CD4-positive, alpha-beta T cell (primary cell): Measurements from ENCODE around the gene ACVR1B. TPM values are rescaled to one million over a fixed set of nuclear protein-coding genes. Genes with fewer than 3 reads are reported as not detected.

ENCODE experiments used
- ATAC-seq: fragments of 200-7000 bp; cut with Tn5 transposase; one replicate; pipeline ENCODE4 v1.10.0; 2022; ENCODE audit warnings: mild to moderate bottlenecking; ENCODE audit not compliant: poor library complexity
- CTCF ChIA-PET: fragments of 350-600 bp; sonication (Branson Sonifier 250); formaldehyde crosslinking; loops from one replicate; lab custom pipeline; 2021; ENCODE audit warnings: antibody characterized with exemption, inconsistent platforms; lab: Charles Lee
- POLR2A ChIA-PET: fragments of 350-600 bp; sonication (Branson Sonifier 250); formaldehyde crosslinking; loops from one replicate; lab custom pipeline; 2021; ENCODE audit warnings: antibody characterized with exemption, inconsistent platforms; lab: Charles Lee
- DNase-seq, 14 experiments: peaks; one replicate each; pipeline ENCODE4 v3.0.0-alpha.2; 2013 to 2020; ENCODE audit warnings: mixed read lengths in 2 of 14
- H3K27ac ChIP-seq, 2 donors: one replicate each; pipeline versions ENCODE4 v1.5.1 to v1.7.0; 2013; ENCODE audit warnings: low read length in 2 of 2, low read depth in 1 of 2, mild to moderate bottlenecking in 1 of 2
- H3K27me3 ChIP-seq, 2 experiments: 1 replicate in 1 of 2; 2 replicates in 1 of 2; pipeline versions ENCODE4 v1.6.1 to v1.7.0; 2013; ENCODE audit warnings: low read length in 2 of 2, control low read depth in 1 of 2, mild to moderate bottlenecking in 1 of 2, moderate library complexity in 1 of 2; ENCODE audit not compliant: insufficient read depth in 2 of 2, control insufficient read depth in 1 of 2
- H3K36me3 ChIP-seq: one replicate; pipeline ENCODE4 v1.6.1; 2013; ENCODE audit warnings: low read length, control low read depth; ENCODE audit not compliant: insufficient read depth
- H3K4me1 ChIP-seq: one replicate; pipeline ENCODE4 v1.6.1; 2013; ENCODE audit warnings: low read length, control low read depth; ENCODE audit not compliant: insufficient read depth
- H3K4me3 ChIP-seq: one replicate; pipeline ENCODE4 v1.5.1; 2013; ENCODE audit warnings: mild to moderate bottlenecking, low read length, moderate library complexity
- H3K9me3 ChIP-seq, 2 experiments: 1 replicate in 1 of 2; 2 replicates in 1 of 2; pipeline versions ENCODE4 v1.6.1 to v1.7.0; 2013; ENCODE audit warnings: low read length in 2 of 2, mild to moderate bottlenecking in 2 of 2, control low read depth in 1 of 2, moderate library complexity in 1 of 2; ENCODE audit not compliant: control insufficient read depth in 1 of 2, insufficient read depth in 1 of 2
- H3K27ac Mint-ChIP-seq: one replicate; pipeline ENCODE4 v1.8.0; 2020; ENCODE audit warnings: mixed read lengths
- H3K27me3 Mint-ChIP-seq: one replicate; pipeline ENCODE4 v1.8.0; 2021; ENCODE audit warnings: mixed read lengths
- H3K36me3 Mint-ChIP-seq: one replicate; pipeline ENCODE4 v1.8.0; 2021; ENCODE audit warnings: low read depth, mixed read lengths
- H3K4me1 Mint-ChIP-seq: one replicate; pipeline ENCODE4 v1.8.0; 2021; ENCODE audit warnings: low read depth, mixed read lengths
- H3K4me3 Mint-ChIP-seq: one replicate; pipeline ENCODE4 v1.8.0; 2020; ENCODE audit warnings: mild to moderate bottlenecking, mixed read lengths
- H3K9me3 Mint-ChIP-seq: one replicate; pipeline ENCODE4 v1.8.0; 2020; ENCODE audit warnings: mixed read lengths
- intact Hi-C, 2 experiments: fragments of 100-400 bp; cut with DNase I in 1 of 2; cut with micrococcal nuclease in 1 of 2; formaldehyde crosslinking; loops; one replicate each; pipeline versions ENCODE4 v1.15.1 to v1.9.0; 2023 to 2025; cut with DNase I, micrococcal nuclease
- total RNA-seq, 174 experiments: library from RNA in 2 of 174; stranded (reverse) in 2 of 174; gene quantifications; one replicate each; pipeline ENCODE4 v1.2.3 and lab custom pipeline; 2021 to 2026
- TF ChIP-seq, protein P1 (sequence below): fragments of 200-600 bp; IDR thresholded peaks from one replicate; pipeline ENCODE4 v1.8.0; 2022; ENCODE audit warnings: antibody characterized with exemption, mild to moderate bottlenecking

ACVR1B gene
- total RNA-seq, 2 experiments from 2014 or later = 14.2 to 14.5 TPM

DNA sequence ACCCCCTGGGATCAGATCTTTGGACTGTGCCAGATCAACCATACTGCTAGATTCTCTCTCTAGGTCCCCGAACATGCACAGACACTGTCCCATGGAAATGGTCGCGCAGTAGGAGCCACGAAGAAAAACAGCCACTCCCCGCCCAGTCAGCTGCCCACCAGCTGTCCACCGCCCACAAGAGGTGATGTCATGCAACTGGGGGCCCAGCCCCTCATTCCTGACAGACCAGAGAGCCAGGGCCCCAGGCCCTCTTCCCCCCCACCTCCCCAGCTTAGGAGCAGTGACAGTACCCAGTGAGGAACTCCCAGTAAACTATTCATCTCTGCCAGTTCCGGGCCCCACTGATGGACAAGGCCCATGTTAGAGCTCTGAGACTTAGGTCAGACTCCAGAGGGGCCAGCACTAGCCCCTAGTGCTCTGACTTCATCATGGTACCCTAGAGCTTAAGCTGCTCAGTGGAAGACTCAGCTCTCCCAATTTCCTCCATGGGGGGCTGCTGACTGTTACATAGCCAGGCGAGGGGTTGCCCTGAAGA is 51.6 kb downstream of the ACVR1B start:
- no peaks in the 10 kb centered on the region for H3K9me3 ChIP-seq
- H3K36me3 ChIP-seq = no peaks in the 10 kb centered on the region
- TF ChIP-seq, protein P1, sequence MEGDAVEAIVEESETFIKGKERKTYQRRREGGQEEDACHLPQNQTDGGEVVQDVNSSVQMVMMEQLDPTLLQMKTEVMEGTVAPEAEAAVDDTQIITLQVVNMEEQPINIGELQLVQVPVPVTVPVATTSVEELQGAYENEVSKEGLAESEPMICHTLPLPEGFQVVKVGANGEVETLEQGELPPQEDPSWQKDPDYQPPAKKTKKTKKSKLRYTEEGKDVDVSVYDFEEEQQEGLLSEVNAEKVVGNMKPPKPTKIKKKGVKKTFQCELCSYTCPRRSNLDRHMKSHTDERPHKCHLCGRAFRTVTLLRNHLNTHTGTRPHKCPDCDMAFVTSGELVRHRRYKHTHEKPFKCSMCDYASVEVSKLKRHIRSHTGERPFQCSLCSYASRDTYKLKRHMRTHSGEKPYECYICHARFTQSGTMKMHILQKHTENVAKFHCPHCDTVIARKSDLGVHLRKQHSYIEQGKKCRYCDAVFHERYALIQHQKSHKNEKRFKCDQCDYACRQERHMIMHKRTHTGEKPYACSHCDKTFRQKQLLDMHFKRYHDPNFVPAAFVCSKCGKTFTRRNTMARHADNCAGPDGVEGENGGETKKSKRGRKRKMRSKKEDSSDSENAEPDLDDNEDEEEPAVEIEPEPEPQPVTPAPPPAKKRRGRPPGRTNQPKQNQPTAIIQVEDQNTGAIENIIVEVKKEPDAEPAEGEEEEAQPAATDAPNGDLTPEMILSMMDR = no peak
- intact Hi-C loops = no loop called here
- DNase-seq (no peak), ATAC-seq (no peak)
- ChIA-PET POLR2A (interaction anchor here (2.2 kb wide), 1 partner anchor 23 kb away, joined by 8 read pairs; no protein-coding TSS in a partner anchor), CTCF (interaction anchor here (1.0 to 10.8 kb wide), 9 partner anchors 9 to 82 kb away, joined by 3 to 184 read pairs (median 3); partner anchors contain the start of genes ATG101 and NR4A1)
- H3K27me3 Mint-ChIP-seq = no peaks in the 10 kb centered on the region
- peaks cover 7% of the 10 kb centered on the region for H3K36me3 Mint-ChIP-seq
- peaks cover 20% of the 10 kb centered on the region for H3K4me1 ChIP-seq
- H3K27me3 ChIP-seq = no peaks in the 10 kb centered on the region
- no peak overlapping the region for H3K27ac ChIP-seq
- no peaks in the 10 kb centered on the region for H3K9me3 Mint-ChIP-seq
- H3K4me3 Mint-ChIP-seq = peak overlapping the region; percentile 15
- H3K4me3 ChIP-seq = no peak overlapping the region
- peak overlapping the region; percentile 49 for H3K27ac Mint-ChIP-seq
- peaks cover 13% of the 10 kb centered on the region for H3K4me1 Mint-ChIP-seq

DNA sequence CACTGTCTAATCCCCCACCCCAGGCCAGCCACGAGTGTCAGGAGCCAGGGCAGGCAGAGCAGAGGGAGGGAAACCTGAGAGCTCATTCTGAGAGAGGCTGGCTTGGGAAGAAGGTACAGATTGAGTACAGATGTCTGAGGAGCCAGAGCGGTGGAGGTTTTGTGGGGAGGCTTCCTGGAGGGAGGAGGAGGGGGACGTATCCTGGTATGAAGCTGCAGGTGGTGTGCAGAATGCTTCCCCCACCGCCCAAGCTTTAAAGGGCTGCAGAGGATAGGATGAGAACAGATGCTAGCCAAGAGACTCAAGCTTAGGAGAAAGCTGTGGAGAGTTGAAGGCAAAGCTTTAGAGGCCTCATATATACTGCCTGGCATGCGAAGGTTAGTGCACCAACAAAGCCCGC is 52.1 kb downstream of the ACVR1B start:
- ChIA-PET CTCF (interaction anchor here (1.0 to 10.8 kb wide), 10 partner anchors 9 to 81 kb away, joined by 3 to 184 read pairs (median 3); partner anchors contain the start of genes ATG101 and NR4A1), POLR2A (interaction anchor here (1.8 to 2.2 kb wide), 2 partner anchors 19 to 22 kb away, joined by 6 to 8 read pairs; no protein-coding TSS in a partner anchor)
- peaks cover 18% of the 10 kb centered on the region for H3K4me1 Mint-ChIP-seq
- intact Hi-C loops = no loop called here
- no peaks in the 10 kb centered on the region for H3K36me3 ChIP-seq
- no peaks in the 10 kb centered on the region for H3K27me3 ChIP-seq
- H3K27ac Mint-ChIP-seq = peak overlapping the region; percentile 49
- H3K36me3 Mint-ChIP-seq = peaks cover 12% of the 10 kb centered on the region
- TF ChIP-seq, protein P1 = no peak
- H3K4me3 ChIP-seq = no peak overlapping the region
- H3K9me3 Mint-ChIP-seq = no peaks in the 10 kb centered on the region
- no peaks in the 10 kb centered on the region for H3K27me3 Mint-ChIP-seq
- peak overlapping the region; percentile 15 for H3K4me3 Mint-ChIP-seq
- H3K27ac ChIP-seq = no peak overlapping the region
- ATAC-seq (no peak), DNase-seq (no peak)
- H3K9me3 ChIP-seq = no peaks in the 10 kb centered on the region
- H3K4me1 ChIP-seq = peaks cover 25% of the 10 kb centered on the region

DNA sequence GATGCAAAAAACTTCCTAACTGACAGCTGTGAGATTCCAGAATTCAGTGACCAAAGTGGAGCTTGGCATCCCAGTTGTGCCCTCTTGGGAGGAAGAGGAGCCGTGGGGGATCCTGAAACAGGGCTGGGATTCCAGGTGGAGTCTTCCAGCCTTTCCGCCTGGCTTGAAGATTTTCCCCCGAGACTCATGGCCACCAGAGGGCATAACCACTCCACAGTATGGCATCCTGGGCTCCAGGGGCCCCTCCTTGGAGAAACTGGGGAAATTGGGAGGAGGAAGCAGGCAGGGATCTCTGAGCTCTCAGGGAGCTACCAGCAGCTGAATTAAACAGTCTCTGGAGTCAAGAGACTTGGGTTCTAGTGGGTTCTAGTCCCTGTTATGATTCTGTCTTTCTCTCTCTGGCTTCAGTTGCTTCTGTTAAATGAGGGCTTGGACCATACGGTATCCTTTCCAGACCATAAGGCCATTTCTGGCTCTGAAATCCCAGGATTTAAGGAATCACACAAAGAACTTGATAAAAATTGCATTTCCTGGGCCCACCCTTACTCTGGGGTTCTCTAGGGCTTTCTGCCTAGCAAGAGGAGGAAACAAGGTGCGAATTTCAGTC is 52.6 kb downstream of the ACVR1B start:
- TF ChIP-seq, protein P1 = peak; percentile 59
- ATAC-seq (no peak), DNase-seq (peak in 3 of 14 experiments; percentile 47 to 49 (median 48))
- no peaks in the 10 kb centered on the region for H3K27me3 ChIP-seq
- peaks cover 21% of the 10 kb centered on the region for H3K4me1 Mint-ChIP-seq
- H3K36me3 ChIP-seq = no peaks in the 10 kb centered on the region
- ChIA-PET POLR2A (interaction anchor here (1.1 to 2.2 kb wide), 3 partner anchors 11 to 22 kb away, joined by 4 to 8 read pairs (median 6); no protein-coding TSS in a partner anchor), CTCF (interaction anchor here (1.0 to 10.8 kb wide), 10 partner anchors 8 to 80 kb away, joined by 3 to 184 read pairs (median 3); partner anchors contain the start of genes ATG101 and NR4A1)
- no peak overlapping the region for H3K27ac ChIP-seq
- no peaks in the 10 kb centered on the region for H3K27me3 Mint-ChIP-seq
- intact Hi-C loops = loop anchor here in 1 of 2 experiments (1.0 kb wide), 1 partner anchor 16 kb away; no protein-coding TSS in a partner anchor
- H3K36me3 Mint-ChIP-seq = peaks cover 16% of the 10 kb centered on the region
- no peak overlapping the region for H3K4me3 Mint-ChIP-seq
- no peaks in the 10 kb centered on the region for H3K9me3 ChIP-seq
- H3K27ac Mint-ChIP-seq = peak overlapping the region; percentile 20
- H3K9me3 Mint-ChIP-seq = no peaks in the 10 kb centered on the region
- H3K4me3 ChIP-seq = no peak overlapping the region
- H3K4me1 ChIP-seq = peaks cover 30% of the 10 kb centered on the region
